ENCODE results near the gene SLC6A1. TPM values are rescaled to one million over a fixed set of nuclear protein-coding genes. Genes with fewer than 3 reads are reported as not detected.

The SLC6A1 gene
- total and polyA plus RNA-seq, 8 donors: 0.29 to 5.6 (median 2.8) TPM; not detected in 5

Other genes starting within 250 kb of the SLC6A1 start
- gene SLC6A11, start 176.5 kb upstream of the SLC6A1 start, total RNA-seq: under 1 TPM in 1 of 5 donors, not detected in 4; 0.18 TPM
- 1 to 10 TPM in 1 of 3 donors, not detected in 2; 2.0 TPM for gene SLC6A11, start 176.5 kb upstream of the SLC6A1 start, polyA plus RNA-seq
- gene HRH1, start 161.7 kb downstream of the SLC6A1 start, total RNA-seq: 1 to 10 TPM in 2 of 5 donors, under 1 TPM in 2, not detected in 1; under 0.01 to 5.0 (median 1.5) TPM
- gene HRH1, start 161.7 kb downstream of the SLC6A1 start, polyA plus RNA-seq: under 1 TPM; 0.31 to 0.80 (median 0.37) TPM

All from stomach (tissue), 8 donors.